ENCODE data around the gene C13orf46.

The C13orf46 gene

GRCh38 chr13:113905942-113906341, 67.9 kb downstream of the C13orf46 start:
- H3K4me3 ChIP-seq (ENCODE audit: low read depth, low read length): no peak overlapping the region
- DNase-seq (ENCODE audit: low read depth): no peak
- TF ChIP-seq CTCF (IDR thresholded peaks at IDR 0.05; ENCODE audit: low read depth, low read length, missing control alignments): no peak
- in situ Hi-C loops (cut with HindIII; ENCODE audit: low sequenced_read_pairs): no loop called here

- in situ Hi-C loops (cut with HindIII; ENCODE audit: low sequenced_read_pairs): no loop called here
- DNase-seq (ENCODE audit: low read depth): no peak
- no peak for TF ChIP-seq CTCF (IDR thresholded peaks at IDR 0.05; ENCODE audit: low read depth, low read length, missing control alignments)
Observed at GRCh38 chr13:113905018-113905417, 68.9 kb downstream of the C13orf46 start.

GRCh38 chr13:113904411-113904810, 69.5 kb downstream of the C13orf46 start:
- DNase-seq (ENCODE audit: low read depth): no peak
- peak; percentile 45 for TF ChIP-seq CTCF (IDR thresholded peaks at IDR 0.05; ENCODE audit: low read depth, low read length, missing control alignments)
- in situ Hi-C loops (cut with HindIII; ENCODE audit: low sequenced_read_pairs): no loop called here

More at GRCh38 chr13:113905018-113905417, 68.9 kb downstream of the C13orf46 start:
- no peak overlapping the region for H3K4me3 ChIP-seq (ENCODE audit: low read depth, low read length)

GRCh38 chr13:113903912-113904311, 70.0 kb downstream of the C13orf46 start:
- no peak for DNase-seq (ENCODE audit: low read depth)
- in situ Hi-C loops (cut with HindIII; ENCODE audit: low sequenced_read_pairs): no loop called here
- H3K4me3 ChIP-seq (ENCODE audit: low read depth, low read length): no peak overlapping the region
- TF ChIP-seq CTCF (IDR thresholded peaks at IDR 0.05; ENCODE audit: low read depth, low read length, missing control alignments): no peak

More at GRCh38 chr13:113904411-113904810, 69.5 kb downstream of the C13orf46 start:
- H3K4me3 ChIP-seq (ENCODE audit: low read depth, low read length): no peak overlapping the region
